HG03045 (cell line): Measurements from ENCODE around the gene CEP78.
A peak's percentile ranks its signal among the peaks of the same experiment; 100 is the strongest.
"Not testable (repeated sequence)": the region's sequence is repeated elsewhere in the genome, so short reads cannot be mapped to it uniquely, and the experiment has no call there.

Source experiments
- ATAC-seq: cut with Tn5 transposase; IDR thresholded peaks from one replicate; pipeline ENCODE4 v1.9.1; 2021; ENCODE audit warnings: mild to moderate bottlenecking, moderate library complexity; ENCODE audit not compliant: unreplicated experiment

Gene CEP78

GRCh38 chr9:78235256-78235761, 566 bp upstream of the CEP78 start:
- no peak for ATAC-seq

GRCh38 chr9:78236551-78236910, 656 bp downstream of the CEP78 start:
- ATAC-seq = peak; percentile 14

GRCh38 chr9:78238046-78239038, 2.5 kb downstream of the CEP78 start:
- no peak for ATAC-seq

GRCh38 chr9:78239506-78239905, 3.6 kb downstream of the CEP78 start:
- ATAC-seq = no peak

DNA sequence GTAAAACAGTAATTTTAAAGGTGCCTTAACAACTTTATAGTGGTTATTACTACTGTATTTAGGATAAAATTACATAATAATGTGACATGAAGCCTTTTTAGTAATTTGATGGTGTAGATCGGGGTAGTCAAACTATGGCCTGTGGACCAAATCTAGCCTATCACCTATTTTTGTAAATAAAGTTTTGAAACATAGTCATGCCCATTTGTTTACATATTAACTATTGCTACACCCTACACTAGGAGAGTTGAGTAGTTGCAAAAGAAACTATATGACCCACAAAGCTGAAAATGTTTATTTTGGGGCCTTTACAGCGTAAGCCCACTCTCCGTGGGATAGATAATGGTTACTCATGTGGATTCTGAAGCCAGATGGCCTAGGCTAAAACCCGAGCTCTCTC, 6.2 kb downstream of the CEP78 start:
- ATAC-seq = no peak

- no peak for ATAC-seq
Measured at GRCh38 chr9:78243130-78243529, 7.3 kb downstream of the CEP78 start.

GRCh38 chr9:78245401-78245800, 9.5 kb downstream of the CEP78 start:
- ATAC-seq = no peak

- ATAC-seq = no peak
Measured at GRCh38 chr9:78248635-78249034, 12.8 kb downstream of the CEP78 start.

GRCh38 chr9:78249542-78249941, 13.7 kb downstream of the CEP78 start:
- no peak for ATAC-seq

DNA sequence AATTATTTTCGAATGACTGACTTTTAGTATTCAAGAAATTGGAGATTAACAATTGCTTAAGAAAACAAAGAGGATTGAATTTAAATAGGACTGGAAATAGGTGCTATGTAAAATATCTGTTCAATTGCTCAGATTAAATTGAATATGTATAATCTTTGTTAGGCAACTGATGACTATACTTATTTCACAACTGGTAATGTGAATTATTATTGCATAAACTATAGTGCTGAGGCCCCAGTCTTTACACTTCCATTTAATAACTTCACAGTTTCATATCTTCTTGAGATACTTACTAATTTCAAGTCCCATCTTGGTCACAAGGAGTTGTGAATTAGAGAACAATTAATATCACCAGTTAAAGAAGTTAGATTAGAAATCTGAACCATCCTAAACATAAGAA, 16.7 kb downstream of the CEP78 start:
- ATAC-seq = no peak

- no peak for ATAC-seq
Measured at GRCh38 chr9:78253285-78253684, 17.4 kb downstream of the CEP78 start.

DNA sequence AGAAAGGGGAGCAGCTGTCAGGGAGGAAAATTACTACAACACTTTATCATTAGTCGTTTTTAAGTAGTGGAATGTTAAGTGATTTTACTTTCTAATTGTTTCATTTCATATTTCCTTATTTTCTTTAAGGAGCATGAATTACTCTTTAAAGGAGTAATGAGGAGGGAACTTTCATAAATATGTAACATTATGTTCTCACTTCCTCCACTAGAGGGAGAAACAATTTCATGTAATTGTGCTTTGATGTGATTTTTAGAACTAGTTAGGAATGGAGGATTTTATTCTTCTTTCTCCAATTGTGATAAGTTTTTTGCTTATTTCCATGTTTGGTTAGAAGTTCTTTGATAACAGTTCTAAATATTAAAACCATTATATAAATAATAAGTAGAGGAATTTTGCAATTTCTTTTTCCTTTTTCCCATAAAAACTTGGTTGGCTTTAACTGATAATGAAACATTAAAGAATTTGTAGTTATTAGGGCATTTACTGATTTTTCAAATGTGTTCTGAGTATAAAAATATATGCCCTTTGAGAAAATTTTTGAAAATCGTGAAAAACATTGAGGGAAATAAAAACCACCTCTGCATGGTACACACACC, 25.6 kb downstream of the CEP78 start:
- ATAC-seq = no peak

DNA sequence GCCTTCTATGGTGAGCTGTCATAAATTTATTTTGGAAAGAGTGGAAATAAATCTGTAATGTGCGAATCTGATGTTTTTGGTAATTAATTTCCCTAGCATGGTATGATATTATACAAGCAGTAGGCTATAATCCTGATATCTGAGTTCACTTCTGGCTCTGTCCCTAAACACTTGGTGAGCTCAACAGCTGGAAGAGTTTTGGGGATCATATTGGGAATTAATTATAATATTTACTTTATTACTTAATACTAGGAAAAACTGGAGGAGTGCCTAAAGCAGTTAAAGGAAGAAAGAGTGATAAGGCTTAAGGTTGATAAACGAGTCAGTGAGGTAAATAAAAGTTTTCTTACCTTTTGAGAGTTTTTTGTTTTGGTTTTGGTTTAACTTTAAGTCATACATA, 26.8 kb downstream of the CEP78 start:
- ATAC-seq = no peak

DNA sequence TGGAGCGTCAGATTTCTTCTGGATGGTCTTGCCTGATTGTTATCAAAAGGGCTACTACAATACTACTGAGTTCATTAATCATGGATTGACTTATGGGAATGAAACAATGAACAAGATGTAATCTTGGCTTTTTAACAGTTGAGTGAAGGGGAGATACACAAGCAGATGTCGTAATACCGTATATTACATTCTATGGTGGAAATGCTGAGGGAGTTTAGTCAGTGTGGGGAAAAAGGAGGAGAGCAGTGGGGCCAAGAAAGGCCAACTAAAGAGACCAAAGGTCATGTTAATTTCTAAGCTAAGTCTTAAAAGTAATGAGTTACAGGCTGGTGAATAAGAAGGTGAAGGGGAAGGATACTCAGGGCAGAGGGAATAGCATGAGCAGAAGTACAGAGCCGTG, 32.0 kb downstream of the CEP78 start:
- no peak for ATAC-seq

DNA sequence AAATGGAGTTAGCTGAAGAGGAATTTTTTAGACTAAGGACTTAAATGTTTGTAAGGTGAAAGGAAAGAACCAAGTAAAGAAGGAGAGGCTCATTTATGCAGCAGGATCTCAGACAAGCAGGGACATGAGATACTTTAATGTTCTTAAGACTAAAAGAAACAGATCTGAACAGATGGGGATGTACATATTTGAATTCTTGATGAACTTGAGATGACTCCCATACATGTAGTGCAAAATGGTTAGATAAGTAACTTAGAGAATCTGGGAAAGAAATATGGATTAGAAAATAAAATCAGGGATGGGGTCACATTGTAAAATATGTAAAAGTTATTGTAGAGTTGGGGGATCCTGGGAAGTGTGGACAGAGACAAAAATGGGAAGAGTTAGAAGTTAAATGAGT, 33.9 kb downstream of the CEP78 start:
- no peak for ATAC-seq

DNA sequence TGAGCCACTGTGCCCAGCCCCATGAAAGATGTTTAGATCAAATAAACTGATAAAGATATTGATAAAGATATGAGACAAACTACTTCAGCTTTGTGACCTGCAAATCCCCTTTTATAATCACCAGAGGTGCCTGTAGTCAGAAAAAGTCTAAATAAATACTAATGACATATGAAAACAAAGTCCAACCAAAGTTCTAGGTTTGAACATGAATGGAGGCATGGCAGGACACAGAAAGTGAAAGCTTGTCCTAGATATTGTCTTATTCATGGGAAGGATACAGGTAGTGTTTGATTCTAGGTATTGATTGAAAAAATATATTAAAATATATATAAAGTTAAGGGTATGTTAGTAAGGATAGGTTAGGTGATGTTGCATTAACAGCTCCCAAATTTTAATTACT, 36.4 kb downstream of the CEP78 start:
- ATAC-seq = no peak

DNA sequence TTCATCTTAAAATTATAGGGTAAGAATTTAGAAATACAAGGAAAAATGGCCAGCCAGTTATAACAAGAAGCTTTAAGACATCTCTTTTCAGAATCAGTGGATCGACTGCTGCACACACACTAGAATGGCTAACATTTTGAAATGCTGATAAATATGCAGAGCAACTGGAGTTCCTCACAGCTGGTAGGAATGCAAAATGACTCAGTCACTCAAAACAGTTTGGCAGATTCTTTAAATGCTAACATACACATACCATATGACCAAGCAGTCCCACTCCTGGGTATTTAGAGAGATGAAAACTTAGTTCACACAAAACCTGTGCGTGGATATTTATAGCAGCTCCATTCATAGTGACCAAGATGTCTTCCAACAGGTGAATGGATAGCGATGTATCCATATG, 37.9 kb downstream of the CEP78 start:
- no peak for ATAC-seq

DNA sequence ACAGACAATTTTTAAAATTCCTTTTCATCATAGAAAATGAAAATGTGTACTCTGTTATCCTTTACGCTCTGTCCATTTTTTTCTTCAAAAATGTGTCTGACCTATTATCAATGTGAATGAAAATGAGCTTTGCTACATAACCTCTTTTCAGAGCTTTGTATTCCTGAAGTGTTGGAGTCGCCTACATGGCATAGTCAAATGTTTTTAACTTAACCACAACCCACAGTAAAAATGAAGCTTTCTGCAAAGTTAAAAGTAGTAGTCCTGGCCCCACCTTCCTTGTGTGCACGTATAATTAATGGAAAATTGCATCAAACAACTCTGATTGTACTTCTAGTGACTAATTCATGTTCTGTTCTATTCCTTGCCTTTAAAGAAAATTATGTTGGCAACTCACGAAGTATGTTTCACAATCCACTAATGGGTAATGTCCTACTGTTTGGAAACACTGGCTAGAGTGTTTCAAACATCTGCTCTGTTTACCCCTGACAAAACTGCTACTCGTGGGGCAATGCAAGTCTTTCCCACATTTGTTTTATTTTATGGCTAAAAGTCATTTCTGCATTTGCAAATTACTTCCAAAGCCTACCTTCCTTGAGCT, 42.4 kb downstream of the CEP78 start:
- ATAC-seq = no peak

GRCh38 chr9:78278801-78279200, 42.9 kb downstream of the CEP78 start:
- ATAC-seq = no peak

DNA sequence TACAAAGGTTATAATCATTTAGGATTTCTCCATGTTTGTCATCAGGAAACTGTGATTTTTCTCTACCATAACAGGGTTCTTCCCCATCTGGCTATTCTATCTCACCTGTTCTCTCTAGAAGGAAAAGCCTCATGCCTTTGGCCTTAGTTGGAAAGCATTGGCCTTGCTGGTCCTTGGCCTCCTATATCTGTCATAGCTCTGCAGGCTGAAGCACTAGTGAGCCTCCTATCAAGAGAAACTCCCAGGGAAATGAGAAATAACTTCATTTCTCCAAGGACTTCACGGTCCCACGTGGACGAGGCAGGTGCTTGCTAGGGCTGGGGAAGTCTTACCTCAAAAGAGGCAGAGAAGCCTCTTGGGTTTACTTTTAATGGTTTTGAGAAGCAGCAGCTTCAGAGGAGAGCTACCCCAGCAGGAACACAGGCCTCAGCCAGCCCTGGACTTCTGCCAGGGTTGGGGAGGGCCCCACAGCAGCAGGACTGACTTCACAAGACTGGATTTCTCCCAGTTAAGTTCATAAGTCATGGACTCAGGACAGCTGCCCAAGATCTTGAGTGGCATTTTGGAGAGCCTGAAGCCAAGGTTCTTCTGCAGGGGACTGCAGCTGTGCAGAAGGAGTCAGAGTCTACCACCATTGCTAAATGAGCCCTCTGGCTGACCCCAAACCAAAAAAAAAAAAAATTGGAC, 45.2 kb downstream of the CEP78 start:
- no peak for ATAC-seq

DNA sequence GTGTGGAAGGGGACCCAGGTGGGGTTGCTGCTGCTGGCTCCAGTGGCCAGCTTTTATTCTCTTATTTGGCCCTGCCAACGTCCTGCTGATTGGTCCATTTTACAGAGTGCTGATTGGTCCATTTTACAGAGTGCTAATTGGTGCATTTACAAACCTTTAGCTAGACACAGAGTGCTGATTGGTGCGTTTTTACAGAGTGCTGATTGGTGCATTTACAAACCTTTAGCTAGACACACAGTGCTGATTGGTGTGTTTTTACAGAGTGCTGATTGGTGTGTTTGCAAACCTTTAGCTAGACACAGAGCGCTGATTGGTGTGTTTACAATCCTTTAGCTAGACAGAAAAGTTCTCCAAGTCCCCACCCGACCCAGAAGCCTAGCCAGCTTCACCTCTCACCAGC, 48.3 kb downstream of the CEP78 start:
- ATAC-seq = not testable (repeated sequence)
